H1 (cell line): ENCODE measurements around the gene ANKLE1. TPM values are rescaled to one million over a fixed set of nuclear protein-coding genes. Genes with fewer than 3 reads are reported as not detected.

ENCODE experiments used
- CTCF ChIA-PET: fragments of 300-600 bp; sonication (Branson Sonifier 250); formaldehyde crosslinking; loops from one replicate; lab custom pipeline; 2021; ENCODE audit not compliant: partially characterized antibody; lab: Charles Lee
- POLR2A ChIA-PET: fragments of 300-600 bp; sonication (Branson Sonifier 250); formaldehyde crosslinking; loops from one replicate; lab custom pipeline; 2021; ENCODE audit warnings: inconsistent platforms; ENCODE audit not compliant: partially characterized antibody; lab: Charles Lee
- DNase-seq, 2 experiments: peaks; one replicate each; pipeline versions ENCODE4 v3.0.0 to v3.0.0-alpha.2; 2010 to 2022; ENCODE audit warnings: low spot score in 2 of 2, low read depth in 1 of 2, mixed read lengths in 1 of 2
- FAIRE-seq: peaks from 2 replicates; lab custom pipeline; 2011; peaks lifted over from hg19 to GRCh38; lab: Jason Lieb, UNC
- H2AFZ ChIP-seq: 2 replicates; pipeline ENCODE4 v1.8.1; 2012; ENCODE audit warnings: low read length, inconsistent platforms
- H2AK5ac ChIP-seq: 2 replicates; pipeline ENCODE4 v1.6.1; 2013; ENCODE audit warnings: low read depth, low read length
- H2BK120ac ChIP-seq: replicated peaks from 2 replicates; pipeline ENCODE3; 2013; ENCODE audit warnings: low read depth, low read length, inconsistent platforms
- H2BK12ac ChIP-seq: 2 replicates; pipeline ENCODE4 v1.6.1; 2013; ENCODE audit warnings: low read depth, low read length
- H2BK15ac ChIP-seq: 2 replicates; pipeline ENCODE4 v1.6.1; 2013; ENCODE audit warnings: low read length
- H2BK20ac ChIP-seq: 2 replicates; pipeline ENCODE4 v1.6.1; 2013; ENCODE audit warnings: low read length
- H2BK5ac ChIP-seq: 2 replicates; pipeline ENCODE4 v1.6.1; 2013; ENCODE audit warnings: low read depth, low read length
- H3K14ac ChIP-seq: 2 replicates; pipeline ENCODE4 v1.6.1; 2013; ENCODE audit warnings: inconsistent platforms; ENCODE audit not compliant: insufficient read length
- H3K18ac ChIP-seq: 2 replicates; pipeline ENCODE4 v1.6.1; 2013; ENCODE audit warnings: low read length; ENCODE audit errors: extremely low read depth
- H3K23ac ChIP-seq: 2 replicates; pipeline ENCODE4 v1.6.1; 2013; ENCODE audit warnings: inconsistent platforms; ENCODE audit not compliant: insufficient read length
- H3K23me2 ChIP-seq: 2 replicates; pipeline ENCODE4 v1.6.1; 2013; ENCODE audit warnings: low read depth, low read length
- H3K27ac ChIP-seq: 2 replicates; pipeline ENCODE4 v1.6.1; 2011; ENCODE audit warnings: low read depth, low read length, inconsistent platforms
- H3K27me3 ChIP-seq, 4 experiments: replicated peaks in 1 of 4; 1 replicate in 1 of 4; 2 replicates in 3 of 4; pipeline versions ENCODE4 v1.6.1 to v1.8.1; 2011 to 2013; ENCODE audit warnings: low read length in 3 of 4, mild to moderate bottlenecking in 3 of 4, inconsistent platforms in 2 of 4, mixed read lengths in 2 of 4, moderate library complexity in 1 of 4; ENCODE audit not compliant: control insufficient read depth in 3 of 4, insufficient read depth in 3 of 4; ENCODE audit errors: extremely low read depth in 1 of 4
- H3K36me3 ChIP-seq, 4 experiments: 2 replicates each; pipeline versions ENCODE4 v1.6.1 to v1.8.1; 2011 to 2013; ENCODE audit warnings: mild to moderate bottlenecking in 4 of 4, low read length in 3 of 4, moderate library complexity in 2 of 4, control low read depth in 1 of 4, inconsistent platforms in 1 of 4; ENCODE audit not compliant: insufficient read depth in 4 of 4, control insufficient read depth in 2 of 4
- H3K4ac ChIP-seq: replicated peaks from 2 replicates; pipeline ENCODE3; 2013; ENCODE audit warnings: low read length, low read depth, mixed read lengths, inconsistent platforms; ENCODE audit not compliant: insufficient read length
- H3K4me1 ChIP-seq, 4 experiments: replicated peaks in 1 of 4; 1 replicate in 1 of 4; 2 replicates in 3 of 4; pipeline versions ENCODE4 v1.6.1 to v1.8.1; 2011 to 2013; ENCODE audit warnings: low read length in 3 of 4, inconsistent platforms in 2 of 4, mixed read lengths in 1 of 4; ENCODE audit not compliant: insufficient read depth in 4 of 4, control insufficient read depth in 3 of 4
- H3K4me2 ChIP-seq, 2 experiments: 2 replicates each; pipeline versions ENCODE4 v1.6.1 to v1.8.1; 2011 to 2013; ENCODE audit warnings: low read depth in 2 of 2, low read length in 2 of 2, control low read depth in 1 of 2, inconsistent platforms in 1 of 2, mild to moderate bottlenecking in 1 of 2; ENCODE audit not compliant: insufficient read depth in 1 of 2
- H3K4me3 ChIP-seq, 4 experiments: fragments of 200-600, 300-600 bp in 1 of 4; sonication (generic), shearing (Covaris generic), sonication (Bioruptor Twin) in 1 of 4; 2 replicates each; pipeline versions ENCODE4 v1.5.1 to v1.8.1; 2011 to 2016; ENCODE audit warnings: low read length in 4 of 4, low read depth in 3 of 4, control low read depth in 2 of 4, inconsistent platforms in 2 of 4, mild to moderate bottlenecking in 2 of 4, mixed read lengths in 1 of 4, moderate library complexity in 1 of 4; ENCODE audit not compliant: insufficient read depth in 2 of 4; ENCODE audit errors: extremely low read depth in 1 of 4
- H3K56ac ChIP-seq: replicated peaks from 2 replicates; pipeline ENCODE3; 2013; ENCODE audit warnings: low read depth, mild to moderate bottlenecking, mixed read lengths, low read length, inconsistent platforms; ENCODE audit not compliant: insufficient read length
- H3K79me1 ChIP-seq: 2 replicates; pipeline ENCODE4 v1.6.1; 2013; ENCODE audit warnings: low read depth, low read length, control low read depth
- H3K79me2 ChIP-seq, 2 experiments: 2 replicates each; pipeline versions ENCODE4 v1.6.1 to v1.8.1; 2012 to 2013; ENCODE audit warnings: low read length in 2 of 2, mild to moderate bottlenecking in 2 of 2, inconsistent platforms in 1 of 2; ENCODE audit not compliant: insufficient read depth in 2 of 2, control insufficient read depth in 1 of 2
- H3K9ac ChIP-seq, 4 experiments: replicated peaks in 1 of 4; 1 replicate in 1 of 4; 2 replicates in 3 of 4; pipeline versions ENCODE4 v1.6.1 to v1.8.1; 2011 to 2013; ENCODE audit warnings: low read depth in 3 of 4, low read length in 3 of 4, control low read depth in 2 of 4, mild to moderate bottlenecking in 2 of 4, moderate library complexity in 2 of 4, inconsistent platforms in 1 of 4; ENCODE audit errors: extremely low read depth in 1 of 4
- H3K9me3 ChIP-seq, 2 experiments: 2 replicates each; pipeline versions ENCODE4 v1.6.1 to v1.8.1; 2012 to 2013; ENCODE audit warnings: mild to moderate bottlenecking in 2 of 2, moderate library complexity in 2 of 2, control low read depth in 1 of 2, inconsistent platforms in 1 of 2, low read depth in 1 of 2, low read length in 1 of 2, mixed read lengths in 1 of 2; ENCODE audit not compliant: insufficient read depth in 2 of 2
- H4K20me1 ChIP-seq, 2 experiments: replicated peaks in 1 of 2; 2 replicates each; pipeline versions ENCODE3 to v1.8.1; 2011 to 2013; ENCODE audit warnings: inconsistent platforms in 2 of 2, low read length in 2 of 2, mild to moderate bottlenecking in 1 of 2; ENCODE audit not compliant: insufficient read depth in 2 of 2, control insufficient read depth in 1 of 2
- H4K5ac ChIP-seq: 2 replicates; pipeline ENCODE4 v1.6.1; 2013; ENCODE audit warnings: low read length, low read depth, mixed read lengths, inconsistent platforms; ENCODE audit not compliant: insufficient read length
- H4K8ac ChIP-seq: 2 replicates; pipeline ENCODE4 v1.8.0; 2013; ENCODE audit warnings: mild to moderate bottlenecking, moderate library complexity, low read length, inconsistent platforms; ENCODE audit not compliant: insufficient read depth; ENCODE audit errors: extremely low read depth
- H4K91ac ChIP-seq: replicated peaks from 2 replicates; pipeline ENCODE3; 2013; ENCODE audit warnings: low read length, mixed read lengths, inconsistent platforms; ENCODE audit not compliant: insufficient read length
- CREB1 ChIP-seq: IDR thresholded peaks from 2 replicates; pipeline ENCODE4 v1.6.1; 2012; ENCODE audit warnings: inconsistent platforms
- CTCF ChIP-seq, 3 experiments: IDR thresholded peaks; 1 replicate in 2 of 3; 2 replicates in 1 of 3; pipeline versions ENCODE4 v1.5.1 to v1.6.1; 2011; ENCODE audit warnings: low read length in 3 of 3, mild to moderate bottlenecking in 3 of 3, inconsistent platforms in 2 of 3, low read depth in 1 of 3, moderate library complexity in 1 of 3; ENCODE audit not compliant: insufficient read depth in 1 of 3; ENCODE audit errors: control extremely low read depth in 1 of 3
- FOSL1 ChIP-seq: IDR thresholded peaks from 2 replicates; pipeline ENCODE4 v1.6.1; 2011; ENCODE audit warnings: mild to moderate bottlenecking, low read depth, low read length, moderate library complexity; ENCODE audit not compliant: insufficient read depth
- HDAC6 ChIP-seq: IDR thresholded peaks from one replicate; pipeline ENCODE4 v1.7.1; 2012; ENCODE audit warnings: low read depth, mild to moderate bottlenecking, inconsistent platforms, low read length, moderate library complexity
- KDM1A ChIP-seq: fragments of 200-600, 300-600 bp; sonication (generic); IDR thresholded peaks from 2 replicates; pipeline ENCODE4 v1.7.1; 2016; ENCODE audit warnings: mild to moderate bottlenecking, low read length, borderline replicate concordance
- KDM5A ChIP-seq: fragments of 200-600 bp; IDR thresholded peaks from 2 replicates; pipeline ENCODE4 v1.7.1; 2012; ENCODE audit warnings: mild to moderate bottlenecking, low read length, inconsistent platforms, mixed read lengths
- RXRA ChIP-seq: IDR thresholded peaks from 2 replicates; pipeline ENCODE4 v1.6.1; 2011; ENCODE audit warnings: low read depth, mild to moderate bottlenecking, low read length, moderate library complexity; ENCODE audit not compliant: insufficient read depth
- SP1 ChIP-seq: IDR thresholded peaks from 2 replicates; pipeline ENCODE4 v1.6.1; 2011; ENCODE audit warnings: low read depth, low read length
- TAF1 ChIP-seq: IDR thresholded peaks from 2 replicates; pipeline ENCODE4 v1.6.1; 2011; ENCODE audit warnings: mild to moderate bottlenecking, low read depth, low read length
- WGBS, 2 experiments: shearing (Covaris generic) in 1 of 2; methylation state at CpG; one replicate each; pipeline versions ENCODE4 v1.1.6 to v1.1.7; 2013 to 2015; ENCODE audit warnings: low lambda C conversion rate in 2 of 2, mixed read lengths in 2 of 2, inconsistent platforms in 1 of 2, low coverage in 1 of 2, missing lambda C conversion rate in 1 of 2; ENCODE audit not compliant: insufficient replicate concordance in 2 of 2, insufficient coverage in 1 of 2, insufficient read length in 1 of 2; ENCODE audit errors: extremely low coverage in 1 of 2, missing lambda C conversion rate in 1 of 2; 5-methylcytosine and 5-hydroxymethylcytosine counted together
- polyA plus RNA-seq, 7 experiments: library from polyadenylated mRNA; depleted of rRNA in 3 of 7; stranded (reverse) in 5 of 7; unstranded in 2 of 7; fragments of >200 nt in 5 of 7; fragments of 200-250 nt in 2 of 7; gene quantifications; 1 replicate in 5 of 7; 2 replicates in 1 of 7; 4 replicates in 1 of 7; pipeline versions ENCODE4 v1.2.1 to v1.2.3, GENCODE V29; 2011 to 2013; ENCODE audit warnings: missing spikeins in 2 of 7, mixed read lengths in 2 of 7
- total RNA-seq: library from RNA; stranded (reverse); fragmentation: NEBNext Ultra II Directional; extraction: Animal tissue kit (Norgen Biotek cat#: 25700); gene quantifications from 2 replicates; pipeline ENCODE4 v1.2.1, GENCODE V29; 2021

ANKLE1 gene
- total and polyA plus RNA-seq, 2 of the 8 experiments (the other 6 are each of a cell fraction or from before 2014, with no cell fraction given): 6.1 to 9.6 TPM

- DNase-seq: no peak
- Histone ChIP-seq H3K14ac (no peak overlapping the region), H3K9ac (no peak overlapping the region), H3K23ac (no peak overlapping the region), H3K4me2 (no peak overlapping the region), H3K4me1 (peaks cover 6 to 15% (median 11%) of the 10 kb centered on the region in 4 experiments), H2AFZ (no peak overlapping the region), H3K27me3 (no peaks in the 10 kb centered on the region), H3K79me1 (peaks cover 19% of the 10 kb centered on the region), H4K5ac (no peak overlapping the region), H3K79me2 (peaks cover 18 to 53% of the 10 kb centered on the region in 2 experiments; a peak in 3 of 4 replicates), H2AK5ac (no peak overlapping the region), H3K27ac (no peak overlapping the region), H2BK120ac (no peak overlapping the region), H3K23me2 (peaks cover 4% of the 10 kb centered on the region; the same call in 1 of the 2 replicates), H4K20me1 (peaks cover 20 to 21% of the 10 kb centered on the region in 2 experiments), H2BK15ac (no peak overlapping the region), H4K8ac (no peak overlapping the region), H2BK12ac (no peak overlapping the region; the same call in 1 of the 2 replicates), H3K4ac (no peak overlapping the region), H3K9me3 (no peaks in the 10 kb centered on the region), H3K56ac (no peak overlapping the region), H2BK20ac (no peak overlapping the region), H3K4me3 (no peak overlapping the region), H3K36me3 (peaks cover 0 to 21% (median 4%) of the 10 kb centered on the region in 4 experiments; a peak in 5 of 8 replicates), H3K18ac (no peak overlapping the region), H4K91ac (no peak overlapping the region), H2BK5ac (no peak overlapping the region; the same call in 1 of the 2 replicates)
- ChIA-PET POLR2A (interaction anchor here (1.0 to 7.4 kb wide), 10 partner anchors 9 to 68 kb away, joined by 3 to 48 read pairs (median 5); partner anchors contain the start of genes ANKLE1, OCEL1, USE1 and USHBP1), CTCF (interaction anchor here (0.6 to 1.6 kb wide), 6 partner anchors 10 to 169 kb away, joined by 3 to 6 read pairs (median 3); no protein-coding TSS in a partner anchor)
- 93% methylated on average over 13 of the region's 13 CpGs; no CpG with 5 or more reads in 1 of the 2 experiments for WGBS, 2 experiments
- FAIRE-seq: no peak
- no peak for TF ChIP-seq RXRA
- no peak for TF ChIP-seq TAF1
- no peak for TF ChIP-seq CREB1
- TF ChIP-seq CTCF (IDR thresholded peaks at IDR 0.05; ENCODE audit: control extremely low read depth in 1 of 3, insufficient read depth in 1 of 3, low read depth in 1 of 3, low read length in 3 of 3): no peak
- TF ChIP-seq SP1: no peak
- TF ChIP-seq FOSL1: no peak
- TF ChIP-seq HDAC6: no peak
- TF ChIP-seq KDM5A: no peak
- TF ChIP-seq KDM1A: no peak
Measured at GRCh38 chr19:17237747-17238706, 43.7 kb upstream of the ANKLE1 start.
